Small intestine (tissue), 7 donors: ENCODE measurements around the gene PHC2. TPM values are rescaled to one million over a fixed set of nuclear protein-coding genes. Genes with fewer than 3 reads are reported as not detected.

Experiments
- DNase-seq, 2 donors: peaks; one replicate each; pipeline versions ENCODE4 v3.0.0 to v3.0.0-alpha.2; 2013
- FAIRE-seq: peaks from 2 replicates; lab custom pipeline; 2012; peaks lifted over from hg19 to GRCh38; lab: Jason Lieb, UNC
- H3K27ac ChIP-seq, 3 donors: one replicate each; pipeline ENCODE4 v1.5.1; 2013; ENCODE audit warnings: low read length in 2 of 3, mild to moderate bottlenecking in 2 of 3, control low read depth in 1 of 3, inconsistent platforms in 1 of 3, low read depth in 1 of 3, moderate library complexity in 1 of 3
- H3K27me3 ChIP-seq, 3 donors: one replicate each; pipeline ENCODE4 v1.6.1; 2013; ENCODE audit warnings: low read length in 3 of 3, inconsistent platforms in 1 of 3; ENCODE audit not compliant: control insufficient read depth in 3 of 3, insufficient read depth in 3 of 3
- H3K36me3 ChIP-seq, 3 donors: one replicate each; pipeline ENCODE4 v1.6.1; 2013; ENCODE audit warnings: low read length in 3 of 3, inconsistent platforms in 1 of 3, low read depth in 1 of 3, mild to moderate bottlenecking in 1 of 3, moderate library complexity in 1 of 3; ENCODE audit not compliant: control insufficient read depth in 3 of 3, insufficient read depth in 2 of 3
- H3K4me1 ChIP-seq, 3 donors: one replicate each; pipeline ENCODE4 v1.6.1; 2013; ENCODE audit warnings: low read length in 2 of 3, inconsistent platforms in 1 of 3, low read depth in 1 of 3, mild to moderate bottlenecking in 1 of 3, moderate library complexity in 1 of 3; ENCODE audit not compliant: control insufficient read depth in 3 of 3, insufficient read depth in 2 of 3
- H3K4me3 ChIP-seq, 3 donors: one replicate each; pipeline ENCODE4 v1.5.1; 2013; ENCODE audit warnings: low read length in 3 of 3, control low read depth in 1 of 3, inconsistent platforms in 1 of 3, low read depth in 1 of 3, mild to moderate bottlenecking in 1 of 3, moderate library complexity in 1 of 3
- H3K9me3 ChIP-seq, 2 donors: one replicate each; pipeline ENCODE4 v1.6.1; 2013; ENCODE audit warnings: low read depth in 1 of 2, low read length in 1 of 2; ENCODE audit not compliant: control insufficient read depth in 2 of 2, insufficient read depth in 1 of 2
- WGBS, 3 donors: extraction: QIAGEN DNeasy Blood & Tissue Kit; methylation state at CpG; one replicate each; pipeline ENCODE4 v1.1.7; 2013; 5-methylcytosine and 5-hydroxymethylcytosine counted together
- polyA plus RNA-seq, 4 donors: library from polyadenylated mRNA; stranded (reverse) in 3 of 4; unstranded in 1 of 4; fragments of 200-250 nt in 3 of 4; fragments of 120-200 nt in 1 of 4; gene quantifications; one replicate each; pipeline versions ENCODE4 v1.2.1 to v1.2.3, GENCODE V29; 2013
- donor health status: healthy with polysubstance abuse.
- donor health status: control.
- donor health status: control.
- donor health status: Bipolar disorder and iron deficiency.
- donor health status: healthy.

The PHC2 gene
- polyA plus RNA-seq, 4 donors: 41.2 to 110 (median 47.8) TPM

- no peak for FAIRE-seq
- peaks cover 0 to 15% (median 0%) of the 10 kb centered on the region in 3 donors for H3K4me1 ChIP-seq
- no peaks in the 10 kb centered on the region for H3K27me3 ChIP-seq
- H3K27ac ChIP-seq: no peak overlapping the region
- H3K36me3 ChIP-seq: no peaks in the 10 kb centered on the region
- no peak for DNase-seq
- H3K9me3 ChIP-seq: no peaks in the 10 kb centered on the region
- no peak overlapping the region for H3K4me3 ChIP-seq
- WGBS, 3 donors: 53 to 80% (median 74%) methylated on average over 2 of the region's 2 CpGs
Measured at GRCh38 chr1:33393524-33393923, 37.4 kb downstream of the PHC2 start.

GRCh38 chr1:33392639-33393038, 38.3 kb downstream of the PHC2 start:
- Histone ChIP-seq H3K9me3 (no peaks in the 10 kb centered on the region), H3K27me3 (no peaks in the 10 kb centered on the region), H3K27ac (peak overlapping the region in 1 of 3 donors; percentile 41), H3K4me3 (no peak overlapping the region), H3K36me3 (no peaks in the 10 kb centered on the region), H3K4me1 (peaks cover 0 to 21% (median 3%) of the 10 kb centered on the region in 3 donors)
- 31 to 46% (median 36%) methylated on average over 3 of the region's 3 CpGs for WGBS, 3 donors
- peak; percentile 11 to 27 for DNase-seq
- FAIRE-seq: no peak

- DNase-seq (no peak), FAIRE-seq (no peak)
- H3K9me3 ChIP-seq: no peaks in the 10 kb centered on the region
- no peaks in the 10 kb centered on the region for H3K27me3 ChIP-seq
- peaks cover 0 to 20% (median 3%) of the 10 kb centered on the region in 3 donors for H3K4me1 ChIP-seq
- H3K4me3 ChIP-seq: peak overlapping the region in 1 of 3 donors; percentile 13
- peak overlapping the region in 1 of 3 donors; percentile 24 for H3K27ac ChIP-seq
- no peaks in the 10 kb centered on the region for H3K36me3 ChIP-seq
- 65 to 82% (median 81%) methylated on average over 8 of the region's 8 CpGs for WGBS, 3 donors
Measured at GRCh38 chr1:33392206-33392605, 38.7 kb downstream of the PHC2 start.

GRCh38 chr1:33391343-33392078, 39.4 kb downstream of the PHC2 start:
- 64 to 78% (median 64%) methylated on average over 8 of the region's 8 CpGs for WGBS, 3 donors
- no peak for DNase-seq
- H3K36me3 ChIP-seq: no peaks in the 10 kb centered on the region
- H3K4me1 ChIP-seq: peaks cover 0 to 27% (median 3%) of the 10 kb centered on the region in 3 donors
- H3K9me3 ChIP-seq: no peaks in the 10 kb centered on the region
- H3K4me3 ChIP-seq: no peak overlapping the region
- FAIRE-seq: no peak
- no peak overlapping the region for H3K27ac ChIP-seq
- no peaks in the 10 kb centered on the region for H3K27me3 ChIP-seq

- DNase-seq: no peak
- Histone ChIP-seq H3K4me3 (no peak overlapping the region), H3K27me3 (no peaks in the 10 kb centered on the region), H3K36me3 (no peaks in the 10 kb centered on the region), H3K27ac (no peak overlapping the region), H3K9me3 (no peaks in the 10 kb centered on the region), H3K4me1 (peaks cover 0 to 28% (median 3%) of the 10 kb centered on the region in 3 donors)
- WGBS, 3 donors: 61 to 86% (median 69%) methylated on average over 2 of the region's 2 CpGs
- FAIRE-seq: no peak
Measured at GRCh38 chr1:33390542-33390941, 40.4 kb downstream of the PHC2 start.

GRCh38 chr1:33388805-33389771, 41.8 kb downstream of the PHC2 start:
- 61 to 79% (median 78%) methylated on average over 9 of the region's 9 CpGs for WGBS, 3 donors
- H3K27me3 ChIP-seq: no peaks in the 10 kb centered on the region
- H3K4me1 ChIP-seq: peaks cover 0 to 41% (median 5%) of the 10 kb centered on the region in 3 donors
- no peaks in the 10 kb centered on the region for H3K9me3 ChIP-seq
- FAIRE-seq (no peak), DNase-seq (no peak)
- no peak overlapping the region for H3K4me3 ChIP-seq
- no peaks in the 10 kb centered on the region for H3K36me3 ChIP-seq
- H3K27ac ChIP-seq: peak overlapping the region in 2 of 3 donors; percentile 13 to 39

GRCh38 chr1:33387625-33388024, 43.3 kb downstream of the PHC2 start:
- no peak for FAIRE-seq
- DNase-seq: peak; percentile 74 to 77
- H3K27ac ChIP-seq: peak overlapping the region in 2 of 3 donors; percentile 29 to 77
- H3K36me3 ChIP-seq: no peaks in the 10 kb centered on the region
- peaks cover 0 to 42% (median 7%) of the 10 kb centered on the region in 3 donors for H3K4me1 ChIP-seq
- WGBS, 3 donors: 19 to 67% (median 38%) methylated on average over 5 of the region's 5 CpGs
- no peaks in the 10 kb centered on the region for H3K9me3 ChIP-seq
- no peaks in the 10 kb centered on the region for H3K27me3 ChIP-seq
- H3K4me3 ChIP-seq: no peak overlapping the region

GRCh38 chr1:33385251-33385650, 45.6 kb downstream of the PHC2 start:
- Histone ChIP-seq H3K27me3 (no peaks in the 10 kb centered on the region), H3K4me3 (no peak overlapping the region), H3K4me1 (peaks cover 0 to 42% (median 7%) of the 10 kb centered on the region in 3 donors), H3K27ac (no peak overlapping the region), H3K9me3 (no peaks in the 10 kb centered on the region), H3K36me3 (no peaks in the 10 kb centered on the region)
- WGBS, 3 donors: 87 to 91% (median 91%) methylated on average over 6 of the region's 6 CpGs
- no peak for FAIRE-seq
- DNase-seq: no peak
